Transverse colon (tissue), 4 donors: ENCODE data around the gene SPG21.

Experiments used
- CTCF ChIP-seq, 5 experiments: fragments of 200-600 bp in 3 of 5; fragments of 450-650 bp in 2 of 5; sonication (generic) in 3 of 5; IDR thresholded peaks; 1 replicate in 2 of 5; 2 replicates in 3 of 5; pipeline ENCODE4 v1.5.1; 2016 to 2017; ENCODE audit warnings: antibody characterized with exemption in 5 of 5, inconsistent platforms in 3 of 5, mild to moderate bottlenecking in 2 of 5, moderate library complexity in 1 of 5
- POLR2A ChIP-seq: fragments of 450-650 bp; IDR thresholded peaks from one replicate; pipeline ENCODE4 v1.6.1; 2016; ENCODE audit warnings: antibody characterized with exemption, mild to moderate bottlenecking, moderate library complexity
- POLR2AphosphoS5 ChIP-seq, 3 donors: sonication (generic); formaldehyde crosslinking; IDR thresholded peaks; one replicate each; pipeline ENCODE4 v1.6.1; 2016; ENCODE audit warnings: antibody characterized with exemption in 3 of 3

- no peak for TF ChIP-seq POLR2A
- TF ChIP-seq CTCF (IDR thresholded peaks at IDR 0.05), result no peak
- TF ChIP-seq POLR2AphosphoS5 (IDR thresholded peaks at IDR 0.05), result no peak
These were observed 70.0 kb downstream of the SPG21 start for GRCh38 chr15:64919721-64920120.
